Stimulated activated CD8-positive, alpha-beta memory T cell treated with anti-CD3 and anti-CD28 coated beads, Interleukin-7, amount 100 ng/mL, for 1 hour (primary cell): Measurements from ENCODE around the gene SORCS1.

Experiments
- DNase-seq, 2 donors: peaks; one replicate each; pipeline ENCODE4 v3.0.0-alpha.2; 2020; ENCODE audit warnings: low read depth in 2 of 2

Gene SORCS1

GRCh38 chr10:106661133-106661766 lies 503.3 kb downstream of the SORCS1 start:
- DNase-seq, result no peak

GRCh38 chr10:106660550-106660949 lies 504.0 kb downstream of the SORCS1 start:
- DNase-seq, result no peak

GRCh38 chr10:106655636-106656035 lies 508.9 kb downstream of the SORCS1 start:
- no peak for DNase-seq

DNA sequence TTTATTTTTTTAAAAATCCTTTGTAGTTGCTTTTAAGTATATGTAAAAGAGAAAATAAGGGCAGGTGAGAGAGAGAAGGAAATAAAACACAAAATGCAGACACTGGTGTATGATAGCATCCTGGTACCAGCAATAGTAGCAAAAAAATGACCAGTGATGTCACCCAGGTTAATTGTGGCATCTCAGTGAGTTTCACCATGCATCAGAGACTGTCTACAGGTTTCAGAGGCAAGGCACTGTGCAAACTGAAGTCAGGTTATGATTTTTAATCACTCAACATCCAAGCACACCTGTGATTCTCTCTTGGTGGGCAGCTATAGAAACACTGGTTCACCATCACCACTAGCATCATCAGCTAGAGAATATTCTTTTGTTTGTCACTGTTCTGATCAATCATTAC lies 509.3 kb downstream of the SORCS1 start:
- DNase-seq, result no peak

DNA sequence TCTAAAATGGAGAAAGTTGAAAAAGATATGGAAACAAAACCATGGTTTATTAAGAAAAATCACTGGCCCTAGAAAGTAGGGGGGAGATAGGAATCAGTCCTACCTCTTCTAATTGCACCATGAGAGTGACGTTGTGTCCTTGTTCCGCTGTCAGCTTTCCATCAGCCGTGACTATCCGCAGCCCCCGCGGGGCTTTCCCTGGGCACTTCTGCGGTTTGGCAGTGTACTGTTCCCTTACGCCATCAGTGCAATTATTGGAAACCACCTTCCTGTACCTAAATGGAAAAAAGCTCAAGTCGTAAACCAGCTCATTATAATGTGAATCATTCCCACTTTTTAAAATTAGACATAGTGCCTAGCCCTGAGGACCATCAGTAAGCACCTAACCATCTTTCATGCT lies 512.2 kb downstream of the SORCS1 start:
- DNase-seq, result no peak

DNA sequence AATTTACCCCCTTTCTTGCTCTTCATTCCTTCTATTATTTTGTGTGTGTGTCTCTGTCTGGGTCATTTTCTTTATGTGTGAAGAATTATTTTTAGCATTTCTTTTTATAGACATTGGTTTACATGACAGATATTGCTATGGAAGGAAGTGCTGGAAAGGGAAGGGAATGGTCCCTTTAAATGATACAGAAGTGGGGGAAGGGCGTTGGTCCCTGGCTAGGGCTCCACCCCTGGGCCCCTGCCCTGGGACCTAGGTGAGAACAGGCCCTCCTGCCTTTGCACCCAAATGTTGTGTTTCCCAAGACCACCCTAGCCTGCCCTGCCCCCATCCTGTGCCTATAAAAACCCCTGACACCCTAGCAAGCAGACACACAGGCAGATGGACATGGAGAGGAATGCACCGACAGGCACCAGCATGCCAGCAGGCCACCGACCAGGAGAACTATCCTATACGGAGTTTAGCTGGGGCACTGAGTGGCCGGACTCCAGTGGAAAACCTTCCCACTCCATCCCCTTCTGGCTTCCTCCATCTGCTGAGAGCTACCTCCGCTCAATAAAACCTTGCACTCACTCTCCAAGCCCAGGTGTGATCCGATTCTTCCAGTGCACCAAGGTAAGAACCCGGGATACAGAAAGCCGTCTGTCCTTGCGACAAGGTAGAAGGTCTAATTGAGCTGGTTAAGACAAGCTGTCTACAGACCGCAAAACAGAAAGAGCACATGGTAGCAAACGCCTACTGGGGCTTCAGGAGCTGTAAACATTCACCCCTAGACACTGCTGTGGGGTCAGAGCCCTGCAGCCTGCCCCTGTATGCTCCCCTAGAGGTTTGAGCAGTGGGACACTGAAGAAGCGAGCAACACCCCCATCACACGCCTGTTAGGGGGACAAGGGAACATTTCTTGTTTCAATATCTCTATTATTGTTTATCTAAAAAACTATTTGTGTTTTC lies 515.7 kb downstream of the SORCS1 start:
- DNase-seq, result no peak

DNA sequence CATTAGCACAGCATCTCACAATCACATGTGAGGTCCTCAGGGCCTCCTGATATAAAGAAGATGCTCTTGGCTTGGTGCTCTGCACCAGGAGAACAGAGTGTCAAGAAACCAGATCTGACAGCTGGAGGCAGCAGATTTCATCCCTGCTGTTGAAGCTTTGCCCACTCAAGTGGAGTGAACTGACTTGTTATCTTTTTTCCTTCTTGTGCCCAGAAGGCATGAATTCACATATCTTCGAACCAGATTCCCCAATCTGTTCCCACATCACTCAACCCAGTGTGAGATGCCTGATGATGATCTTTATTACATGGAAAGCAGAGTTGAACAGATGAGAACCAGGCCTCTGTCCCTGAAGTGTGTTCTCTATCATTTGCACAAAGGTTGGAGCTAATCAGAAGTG lies 521.0 kb downstream of the SORCS1 start:
- DNase-seq, result no peak

DNA sequence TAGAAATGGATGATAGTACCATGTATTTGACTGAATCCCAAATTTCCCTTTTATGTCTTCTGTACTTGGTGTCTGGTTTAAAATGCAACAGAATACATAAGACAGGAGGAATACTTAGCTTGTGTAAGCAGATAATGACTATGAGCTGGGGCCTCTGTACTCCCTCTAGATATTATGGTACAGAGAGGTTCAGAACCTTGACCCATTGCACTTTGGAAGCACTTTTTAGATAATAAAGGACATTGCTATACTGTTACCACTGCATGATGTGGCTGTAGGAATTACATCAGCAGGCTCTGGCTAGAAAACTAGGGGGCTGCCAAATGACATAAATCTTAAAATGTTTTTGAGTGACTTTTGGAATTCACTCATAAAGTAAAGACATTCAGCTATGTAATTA lies 526.6 kb downstream of the SORCS1 start:
- DNase-seq, result no peak

DNA sequence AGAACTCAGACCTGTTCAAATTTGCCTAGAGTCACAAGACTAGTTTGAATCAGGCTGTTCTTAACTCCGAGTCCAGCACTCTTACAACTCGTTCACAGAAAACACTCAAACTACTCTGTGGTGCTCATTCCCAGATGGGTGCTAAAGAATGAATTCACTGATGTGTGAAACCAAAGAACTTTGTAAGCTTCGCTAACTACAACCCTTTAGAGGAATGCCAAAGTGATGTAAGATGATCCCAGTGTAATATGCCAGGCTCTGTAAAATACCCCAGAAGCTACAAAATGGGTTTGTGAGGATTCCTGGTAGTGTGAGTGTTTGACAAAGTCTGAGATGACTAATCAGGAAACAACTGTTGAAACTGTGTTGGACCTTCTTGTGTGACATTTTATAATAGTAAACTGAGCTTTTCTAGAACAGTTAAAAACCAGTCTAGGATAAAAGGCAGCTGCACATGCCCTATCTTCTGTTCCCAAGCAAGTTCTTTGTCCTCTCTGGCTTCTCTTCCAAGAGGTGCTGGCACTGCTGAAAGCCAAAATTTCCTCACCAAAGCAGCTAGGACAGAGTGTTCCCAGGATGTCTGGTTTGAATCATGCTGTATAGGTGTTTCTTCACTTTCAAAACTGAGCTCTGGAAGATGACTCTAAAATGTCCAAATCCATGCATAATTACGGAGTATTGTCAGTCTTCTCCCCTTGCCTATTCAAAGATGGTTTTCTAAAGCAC lies 527.6 kb downstream of the SORCS1 start:
- DNase-seq, result no peak

GRCh38 chr10:106635947-106636346 lies 528.6 kb downstream of the SORCS1 start:
- no peak for DNase-seq

DNA sequence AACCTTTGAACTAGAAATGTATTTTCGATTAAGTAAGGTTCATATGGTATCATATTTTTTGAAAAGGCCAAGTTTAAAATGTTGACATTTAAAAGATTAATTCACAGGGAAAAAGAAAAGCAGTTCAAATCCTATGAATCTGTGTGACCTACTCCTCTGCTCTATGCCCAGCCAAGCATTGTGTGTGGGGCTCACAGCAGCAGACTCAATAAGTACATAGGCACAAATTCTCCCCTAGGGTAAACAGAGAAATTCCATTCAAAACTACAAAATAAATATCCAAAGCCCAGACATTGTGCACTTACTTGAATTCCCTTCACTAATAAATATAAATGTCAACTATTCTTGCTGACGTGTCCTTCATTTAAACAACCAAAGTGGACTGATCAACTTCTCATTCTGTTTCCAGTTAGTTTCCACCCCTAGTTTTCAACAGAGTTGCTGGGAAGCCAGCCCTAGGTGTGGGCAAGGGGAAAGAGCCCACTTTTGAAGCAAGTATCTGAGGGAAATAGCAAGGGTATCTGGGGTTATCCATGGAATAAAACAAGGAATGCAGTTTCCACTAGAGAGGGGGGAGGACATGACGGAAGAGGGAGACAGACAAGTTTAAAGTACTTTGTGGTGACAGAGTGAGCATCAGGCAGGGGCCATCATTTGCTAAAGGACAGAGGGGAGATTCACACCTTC lies 533.3 kb downstream of the SORCS1 start:
- DNase-seq, result no peak

DNA sequence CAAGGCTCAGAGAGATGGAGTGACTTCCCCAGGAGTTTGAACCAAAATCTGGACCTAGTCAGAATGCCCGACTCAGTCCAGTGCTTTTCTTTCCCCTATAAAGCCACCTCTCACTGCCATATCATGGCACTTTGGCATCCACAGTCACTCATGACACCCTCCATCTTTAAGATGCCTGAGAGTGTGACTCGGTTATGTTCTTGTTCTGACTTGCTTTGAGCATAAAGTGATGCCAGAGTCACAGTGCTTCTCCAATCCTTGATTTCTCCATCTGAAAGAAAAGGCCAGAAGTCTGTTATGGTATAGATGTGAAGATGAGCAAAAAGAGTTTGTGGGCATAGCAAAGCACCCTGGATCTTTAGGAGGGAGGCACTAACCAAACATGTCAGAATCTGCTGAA lies 538.1 kb downstream of the SORCS1 start:
- DNase-seq, result no peak

- no peak for DNase-seq
Measured at GRCh38 chr10:106625751-106626150, 538.8 kb downstream of the SORCS1 start.

DNA sequence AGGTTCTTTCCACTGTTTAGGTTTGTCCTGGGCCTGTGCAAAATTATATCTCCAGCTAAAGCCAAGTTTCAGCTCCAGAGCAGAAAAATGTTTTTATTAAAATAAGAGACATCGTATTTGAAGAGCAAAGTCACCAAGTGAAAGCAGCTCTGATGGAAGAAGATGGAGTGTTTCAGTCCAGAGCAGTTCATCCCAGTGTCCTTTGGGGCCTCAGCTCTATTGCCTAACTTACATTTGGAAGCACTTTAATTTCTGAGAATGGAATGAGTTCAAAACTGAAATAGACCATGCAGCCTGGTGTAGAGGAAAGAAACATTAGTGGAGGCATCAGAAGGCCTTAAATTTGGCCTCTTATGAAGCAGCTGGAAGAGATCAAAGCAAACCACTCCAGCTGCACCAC lies 545.2 kb downstream of the SORCS1 start:
- no peak for DNase-seq

GRCh38 chr10:106618646-106619045 lies 545.9 kb downstream of the SORCS1 start:
- DNase-seq, result no peak

GRCh38 chr10:106615081-106615480 lies 549.4 kb downstream of the SORCS1 start:
- no peak for DNase-seq

DNA sequence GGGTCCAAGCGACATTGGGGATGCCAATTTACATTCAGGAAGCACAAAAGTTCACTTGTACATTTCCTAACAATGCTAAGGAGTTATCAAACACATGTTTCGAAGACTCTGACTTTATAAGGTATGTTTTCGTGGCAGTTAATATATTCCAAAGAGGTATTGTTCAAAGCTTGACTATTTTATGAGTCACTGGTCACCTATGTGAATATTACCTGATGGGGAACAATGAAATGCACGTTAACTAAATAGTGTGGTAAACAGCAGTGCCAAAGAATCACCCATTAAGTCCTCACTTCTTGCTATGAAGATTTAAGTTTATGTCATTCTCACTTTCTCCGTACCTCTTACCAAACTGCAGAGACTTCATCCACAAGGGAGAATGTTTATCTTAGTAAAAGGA lies 550.2 kb downstream of the SORCS1 start:
- no peak for DNase-seq

GRCh38 chr10:106612381-106612780 lies 552.1 kb downstream of the SORCS1 start:
- DNase-seq, result no peak

- DNase-seq, result no peak
Measured at GRCh38 chr10:106609470-106610266, 554.8 kb downstream of the SORCS1 start.

DNA sequence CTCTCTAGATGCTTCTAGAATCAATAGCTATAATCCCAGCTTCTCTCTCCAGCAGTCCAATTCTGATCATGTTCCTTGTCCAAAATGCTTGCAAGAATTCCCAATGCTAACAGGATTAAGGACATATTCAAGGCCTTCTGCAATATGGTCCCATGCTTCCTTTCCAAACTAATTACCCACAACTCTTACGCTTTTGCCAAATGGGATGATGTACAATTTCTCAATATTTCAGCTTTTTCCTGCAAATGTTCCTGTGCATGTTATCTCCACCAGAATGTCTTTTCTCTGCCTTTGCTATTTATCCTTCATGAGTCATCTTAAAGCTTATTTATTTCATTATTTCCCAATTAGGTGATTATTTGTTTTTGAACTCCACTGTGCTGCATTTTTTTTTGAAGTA lies 556.4 kb downstream of the SORCS1 start:
- no peak for DNase-seq

- DNase-seq, result no peak
Measured at GRCh38 chr10:106595281-106595680, 569.2 kb downstream of the SORCS1 start.
